HepG2 (cell line): Measurements from ENCODE around the gene CISH. TPM values are rescaled to one million over a fixed set of nuclear protein-coding genes. Genes with fewer than 3 reads are reported as not detected.

Source experiments
- CBX2 ChIP-seq, 2 experiments: fragments of 200-600 bp in 1 of 2; sonication (generic); formaldehyde crosslinking in 1 of 2; IDR thresholded peaks; 2 replicates each; pipeline versions ENCODE4 v1.7.0 to v1.8.1; 2018 to 2022; ENCODE audit warnings: low read depth in 2 of 2, low read length in 1 of 2, mild to moderate bottlenecking in 1 of 2, missing genetic modification reagents in 1 of 2
- FOSL1 ChIP-seq: sonication (generic); formaldehyde crosslinking; IDR thresholded peaks from 2 replicates; pipeline ENCODE4 v1.9.0; 2021; ENCODE audit warnings: missing genetic modification reagents, borderline replicate concordance
- GLMP ChIP-seq: sonication (generic); formaldehyde crosslinking; IDR thresholded peaks from 2 replicates; pipeline ENCODE4 v1.9.0; 2021; ENCODE audit warnings: missing genetic modification reagents, mild to moderate bottlenecking, borderline replicate concordance
- HBP1 ChIP-seq: IDR thresholded peaks from 2 replicates; pipeline ENCODE4 v1.6.1; 2016; ENCODE audit warnings: low read depth, control low read depth
- HOXA5 ChIP-seq: sonication (generic); formaldehyde crosslinking; IDR thresholded peaks from 2 replicates; pipeline ENCODE4 v1.4.0; 2020; ENCODE audit warnings: missing genetic modification reagents
- MBD4 ChIP-seq: IDR thresholded peaks from 2 replicates; pipeline ENCODE4 v1.6.1; 2012; ENCODE audit warnings: low read length, inconsistent platforms, borderline replicate concordance
- NCOR1 ChIP-seq: fragments of 200-600 bp; sonication (generic); IDR thresholded peaks from 2 replicates; pipeline ENCODE4 v1.7.0; 2017; ENCODE audit warnings: antibody characterized with exemption, low read length, borderline replicate concordance
- NFYB ChIP-seq: sonication (generic); formaldehyde crosslinking; IDR thresholded peaks from 2 replicates; pipeline ENCODE4 v1.4.0; 2020; ENCODE audit warnings: missing genetic modification reagents
- PPARG ChIP-seq: conservative IDR thresholded peaks from 2 replicates; pipeline ENCODE4 v1.6.1; 2016; ENCODE audit warnings: missing biosample characterization, missing genetic modification reagents
- SIN3B ChIP-seq: fragments of 150-350 bp; IDR thresholded peaks from 2 replicates; pipeline ENCODE4 v1.6.1; 2014; ENCODE audit warnings: low read length
- SKIL ChIP-seq: sonication (generic); formaldehyde crosslinking; IDR thresholded peaks from 2 replicates; pipeline ENCODE4 v1.8.0; 2022; ENCODE audit warnings: missing genetic modification reagents, mild to moderate bottlenecking, moderate library complexity, borderline replicate concordance
- ZBTB26 ChIP-seq: IDR thresholded peaks from 2 replicates; pipeline ENCODE4 v1.6.1; 2016; ENCODE audit warnings: missing compliant biosample characterization, missing genetic modification reagents, borderline replicate concordance
- ZBTB46 ChIP-seq: sonication (generic); formaldehyde crosslinking; IDR thresholded peaks from 2 replicates; pipeline ENCODE4 v1.4.0; 2020; ENCODE audit warnings: mild to moderate bottlenecking, missing genetic modification reagents, borderline replicate concordance
- ZNF235 ChIP-seq: sonication (generic); formaldehyde crosslinking; IDR thresholded peaks from 2 replicates; pipeline ENCODE4 v1.8.1; 2023; ENCODE audit warnings: mild to moderate bottlenecking, missing genetic modification reagents, borderline replicate concordance
- ZNF343 ChIP-seq: sonication (generic); formaldehyde crosslinking; IDR thresholded peaks from 2 replicates; pipeline ENCODE4 v1.4.0; 2020; ENCODE audit warnings: mild to moderate bottlenecking, missing genetic modification reagents
- ZNF549 ChIP-seq: sonication (generic); formaldehyde crosslinking; IDR thresholded peaks from 2 replicates; pipeline ENCODE4 v1.5.0; 2020; ENCODE audit warnings: missing genetic modification reagents
- ZNF784 ChIP-seq: sonication (generic); formaldehyde crosslinking; IDR thresholded peaks from 2 replicates; pipeline ENCODE4 v1.5.1; 2020; ENCODE audit warnings: missing genetic modification reagents, mild to moderate bottlenecking, borderline replicate concordance
- ZNF841 ChIP-seq: sonication (generic); formaldehyde crosslinking; IDR thresholded peaks from 2 replicates; pipeline ENCODE4 v1.8.1; 2023; ENCODE audit warnings: missing genetic modification reagents, borderline replicate concordance
- ZSCAN25 ChIP-seq: sonication (generic); formaldehyde crosslinking; IDR thresholded peaks from 2 replicates; pipeline ENCODE4 v1.8.0; 2022; ENCODE audit warnings: mild to moderate bottlenecking, missing genetic modification reagents
- polyA plus RNA-seq, 8 experiments: library from polyadenylated mRNA; depleted of rRNA in 3 of 8; stranded (reverse) in 7 of 8; unstranded in 1 of 8; fragments of >200 nt; fragmentation: Illumina TruSeq in 4 of 8; extraction: Trizol in 4 of 8; gene quantifications; 2 replicates each; pipeline versions ENCODE4 v1.2.1 to v1.2.3, GENCODE V29; 2011 to 2016; ENCODE audit warnings: low read depth in 4 of 8, missing spikeins in 1 of 8, mixed read lengths in 1 of 8; ENCODE audit not compliant: insufficient read depth in 1 of 8
- total RNA-seq, 5 experiments: library from RNA; depleted of rRNA; stranded (reverse); fragments of >200 nt; fragmentation: Illumina TruSeq; extraction: Trizol; gene quantifications; 2 replicates each; pipeline ENCODE4 v1.2.3, GENCODE V29; 2016; ENCODE audit warnings: low read depth in 1 of 5

CISH gene
- total and polyA plus RNA-seq, 2 of the 13 experiments (the other 11 are each of a cell fraction or from before 2014, with no cell fraction given) = 0.91 to 1.5 TPM

GRCh38 chr3:50611464-50612233 lies at the start of gene CISH (continued):
- TF ChIP-seq ZBTB46 (CRISPR knock-in tag) (0 out of 2 replicates have a peak, but pooled peaks have one; percentile 75), HOXA5 (CRISPR knock-in tag) (peak; percentile 60; the same call in 1 of the 2 replicates), MBD4 (no peak), FOSL1 (CRISPR knock-in tag) (no peak; the same call in 1 of the 2 replicates), ZSCAN25 (CRISPR knock-in tag) (peak; percentile 59; the same call in 1 of the 2 replicates), ZNF549 (CRISPR knock-in tag) (no peak), NFYB (CRISPR knock-in tag) (peak; percentile 88), HBP1 (CRISPR knock-in tag) (peak; percentile 20; the same call in 1 of the 2 replicates), NCOR1 (peak; percentile 96), ZNF784 (CRISPR knock-in tag) (peak; percentile 85; the same call in 1 of the 2 replicates), ZNF235 (CRISPR knock-in tag) (no peak; the same call in 1 of the 2 replicates), ZBTB26 (CRISPR knock-in tag) (no peak), GLMP (CRISPR knock-in tag) (no peak), ZNF841 (CRISPR knock-in tag) (peak; percentile 76; the same call in 1 of the 2 replicates), SIN3B (no peak), PPARG (CRISPR knock-in tag) (peak; percentile 34; the same call in 1 of the 2 replicates), SKIL (CRISPR knock-in tag) (peak; percentile 96), ZNF343 (CRISPR knock-in tag) (peak; percentile 97), CBX2 (IDR thresholded peaks at IDR 0.05; ENCODE audit: low read depth, low read length) (no peak), CBX2 (CRISPR knock-in tag; IDR thresholded peaks at IDR 0.05; ENCODE audit: low read depth) (0 out of 2 replicates have a peak, but pooled peaks have one; percentile 32)
